OCI-LY1 (cell line): Measurements from ENCODE around the gene FREM2.

Source experiments
- H2AFZ ChIP-seq: fragments of 200-600 bp; sonication (generic), shearing (Covaris generic); 2 replicates; pipeline ENCODE4 v1.6.0; 2014; ENCODE audit warnings: antibody characterized with exemption, mild to moderate bottlenecking, low read length
- H3F3A ChIP-seq: fragments of 200-600 bp; sonication (generic), shearing (Covaris generic); 2 replicates; pipeline ENCODE4 v1.6.0; 2014; ENCODE audit warnings: mild to moderate bottlenecking, antibody characterized with exemption, low read length, moderate library complexity; ENCODE audit not compliant: insufficient read depth
- H3K27ac ChIP-seq: fragments of 200-600 bp; sonication (generic); 2 replicates; pipeline ENCODE4 v1.5.1; 2014; ENCODE audit warnings: low read length, mixed run types, mild to moderate bottlenecking, low read depth; ENCODE audit not compliant: poor library complexity, severe bottlenecking
- H3K27me3 ChIP-seq: fragments of 200-600 bp; sonication (generic); 2 replicates; pipeline ENCODE4 v1.6.0; 2014; ENCODE audit warnings: antibody characterized with exemption, mild to moderate bottlenecking, low read length, moderate library complexity; ENCODE audit not compliant: insufficient read depth
- H3K36me3 ChIP-seq: fragments of 200-600 bp; sonication (generic); 2 replicates; pipeline ENCODE4 v1.6.1; 2014; ENCODE audit warnings: mild to moderate bottlenecking, antibody characterized with exemption, low read length, moderate library complexity, mixed read lengths; ENCODE audit not compliant: insufficient read depth
- H3K4me1 ChIP-seq: fragments of 200-600 bp; sonication (generic); 2 replicates; pipeline ENCODE4 v1.5.1; 2014; ENCODE audit warnings: mild to moderate bottlenecking, low read length, moderate library complexity; ENCODE audit not compliant: insufficient read depth, severe bottlenecking
- H3K4me2 ChIP-seq: fragments of 200-600 bp; sonication (generic), shearing (Covaris generic); 2 replicates; pipeline ENCODE4 v1.6.1; 2014; ENCODE audit warnings: low read length
- H3K4me3 ChIP-seq: fragments of 200-600 bp; sonication (generic); 2 replicates; pipeline ENCODE4 v1.5.1; 2014; ENCODE audit warnings: low read length, low read depth, mild to moderate bottlenecking, mixed read lengths; ENCODE audit not compliant: poor library complexity, severe bottlenecking
- H3K79me2 ChIP-seq: fragments of 200-600 bp; shearing (Covaris generic); 2 replicates; pipeline ENCODE4 v1.6.1; 2016; ENCODE audit warnings: mixed run types, low read length, mixed read lengths; ENCODE audit not compliant: insufficient read depth
- H3K9ac ChIP-seq: fragments of 200-600 bp; sonication (generic), shearing (Covaris generic); 2 replicates; pipeline ENCODE4 v1.6.1; 2014; ENCODE audit warnings: mild to moderate bottlenecking, low read length, mixed read lengths
- H3K9me2 ChIP-seq: fragments of 200-600 bp; sonication (generic), shearing (Covaris generic); 2 replicates; pipeline ENCODE4 v1.6.1; 2014; ENCODE audit warnings: low read depth, mild to moderate bottlenecking, low read length, mixed read lengths
- H3K9me3 ChIP-seq: fragments of 200-600 bp; shearing (Covaris generic); 2 replicates; pipeline ENCODE4 v1.6.1; 2014; ENCODE audit warnings: low read length, mixed read lengths
- H4K20me1 ChIP-seq: fragments of 200-600 bp; sonication (generic), shearing (Covaris generic); 2 replicates; pipeline ENCODE4 v1.6.0; 2016; ENCODE audit warnings: mild to moderate bottlenecking, low read length; ENCODE audit not compliant: insufficient read depth
- EZH2 ChIP-seq: fragments of 200-600 bp; sonication (generic), shearing (Covaris generic); IDR thresholded peaks from 2 replicates; pipeline ENCODE4 v1.8.0; 2017; ENCODE audit warnings: borderline replicate concordance, mixed run types, mild to moderate bottlenecking, antibody characterized with exemption, low read length, moderate library complexity, mixed read lengths
- TF ChIP-seq, protein P1 (sequence below): fragments of 200-600 bp; sonication (generic), shearing (Covaris generic); IDR thresholded peaks from 2 replicates; pipeline ENCODE4 v1.5.1; 2017; ENCODE audit warnings: mild to moderate bottlenecking, antibody characterized with exemption, low read length, moderate library complexity, mixed read lengths

The FREM2 gene

DNA sequence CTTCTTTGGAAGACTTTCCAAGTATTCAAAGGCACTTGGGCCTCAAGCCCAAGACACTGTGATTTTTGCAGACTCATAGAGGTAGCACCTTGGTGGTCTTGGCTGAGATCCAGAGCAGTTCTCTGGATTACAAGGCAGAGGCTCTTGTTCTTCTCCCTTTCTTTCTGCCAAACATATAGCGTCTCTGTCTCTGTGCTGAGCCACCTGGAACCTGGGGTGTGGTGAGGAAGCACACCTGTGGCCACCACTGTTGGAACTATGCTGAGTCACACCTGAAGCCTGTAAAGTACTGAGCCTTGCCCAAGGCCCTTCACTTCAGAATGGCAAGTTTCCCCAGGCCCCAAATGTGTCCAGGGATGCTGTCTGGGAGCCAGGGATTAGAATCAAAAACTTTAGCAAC, 127.5 kb downstream of the FREM2 start:
- H3F3A ChIP-seq: no peaks in the 10 kb centered on the region
- no peak overlapping the region for H3K9ac ChIP-seq
- no peaks in the 10 kb centered on the region for H3K9me2 ChIP-seq
- no peak overlapping the region for H2AFZ ChIP-seq
- H3K4me1 ChIP-seq: no peaks in the 10 kb centered on the region
- H3K79me2 ChIP-seq: no peaks in the 10 kb centered on the region
- no peak for TF ChIP-seq EZH2
- TF ChIP-seq, protein P1, sequence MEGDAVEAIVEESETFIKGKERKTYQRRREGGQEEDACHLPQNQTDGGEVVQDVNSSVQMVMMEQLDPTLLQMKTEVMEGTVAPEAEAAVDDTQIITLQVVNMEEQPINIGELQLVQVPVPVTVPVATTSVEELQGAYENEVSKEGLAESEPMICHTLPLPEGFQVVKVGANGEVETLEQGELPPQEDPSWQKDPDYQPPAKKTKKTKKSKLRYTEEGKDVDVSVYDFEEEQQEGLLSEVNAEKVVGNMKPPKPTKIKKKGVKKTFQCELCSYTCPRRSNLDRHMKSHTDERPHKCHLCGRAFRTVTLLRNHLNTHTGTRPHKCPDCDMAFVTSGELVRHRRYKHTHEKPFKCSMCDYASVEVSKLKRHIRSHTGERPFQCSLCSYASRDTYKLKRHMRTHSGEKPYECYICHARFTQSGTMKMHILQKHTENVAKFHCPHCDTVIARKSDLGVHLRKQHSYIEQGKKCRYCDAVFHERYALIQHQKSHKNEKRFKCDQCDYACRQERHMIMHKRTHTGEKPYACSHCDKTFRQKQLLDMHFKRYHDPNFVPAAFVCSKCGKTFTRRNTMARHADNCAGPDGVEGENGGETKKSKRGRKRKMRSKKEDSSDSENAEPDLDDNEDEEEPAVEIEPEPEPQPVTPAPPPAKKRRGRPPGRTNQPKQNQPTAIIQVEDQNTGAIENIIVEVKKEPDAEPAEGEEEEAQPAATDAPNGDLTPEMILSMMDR: no peak
- no peaks in the 10 kb centered on the region for H3K9me3 ChIP-seq
- no peaks in the 10 kb centered on the region for H3K36me3 ChIP-seq
- no peak overlapping the region for H3K4me2 ChIP-seq
- H4K20me1 ChIP-seq: no peaks in the 10 kb centered on the region
- H3K4me3 ChIP-seq: no peak overlapping the region
- H3K27ac ChIP-seq: no peak overlapping the region
- H3K27me3 ChIP-seq: no peaks in the 10 kb centered on the region

DNA sequence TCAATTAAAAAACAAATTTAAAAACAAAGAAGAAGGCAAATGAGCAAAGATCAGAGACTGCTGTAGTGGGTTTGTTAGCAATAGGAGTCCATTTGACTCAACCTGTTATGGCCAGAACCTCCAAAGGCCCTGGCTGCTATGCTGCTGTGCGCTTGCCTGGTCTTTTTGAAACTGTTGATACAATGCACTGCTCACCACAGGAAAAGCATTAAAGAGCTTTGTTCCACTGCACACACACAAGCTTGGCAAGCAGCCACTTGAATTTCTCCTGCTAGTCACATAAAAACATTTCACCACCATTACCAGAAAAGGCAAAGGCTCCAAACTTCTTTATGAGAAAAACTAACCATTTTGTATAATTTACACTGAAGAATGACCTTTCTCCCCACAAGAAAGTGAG, 132.2 kb downstream of the FREM2 start:
- Histone ChIP-seq H3K36me3 (no peaks in the 10 kb centered on the region), H3K4me2 (no peak overlapping the region), H2AFZ (no peak overlapping the region), H3K9me2 (no peaks in the 10 kb centered on the region), H3F3A (no peaks in the 10 kb centered on the region), H3K27me3 (no peaks in the 10 kb centered on the region), H3K79me2 (no peaks in the 10 kb centered on the region), H3K9me3 (no peaks in the 10 kb centered on the region), H4K20me1 (no peaks in the 10 kb centered on the region), H3K9ac (no peak overlapping the region), H3K4me3 (no peak overlapping the region), H3K4me1 (no peaks in the 10 kb centered on the region), H3K27ac (no peak overlapping the region)
- TF ChIP-seq, protein P1: no peak
- TF ChIP-seq EZH2: no peak

DNA sequence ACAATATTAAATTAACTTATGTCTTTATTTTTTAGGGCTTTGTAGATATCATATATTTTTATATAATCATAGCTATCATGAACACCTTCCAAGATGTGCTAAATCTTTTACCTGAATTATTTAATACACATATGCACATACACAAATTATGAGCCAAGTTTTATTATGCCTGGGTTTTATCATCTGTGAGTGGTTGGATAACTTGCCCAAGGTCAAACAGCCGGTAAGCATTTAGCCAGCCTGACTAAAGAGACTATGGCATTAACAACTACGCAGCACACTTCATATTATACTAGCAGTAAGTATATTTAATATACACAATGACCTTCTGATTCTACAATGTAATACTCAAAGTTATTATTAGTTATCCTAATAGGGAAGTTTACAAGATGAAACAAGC, 132.7 kb downstream of the FREM2 start:
- Histone ChIP-seq H3F3A (no peaks in the 10 kb centered on the region), H3K36me3 (no peaks in the 10 kb centered on the region), H3K27me3 (no peaks in the 10 kb centered on the region), H3K4me3 (no peak overlapping the region), H3K9ac (no peak overlapping the region), H2AFZ (no peak overlapping the region), H3K9me2 (no peaks in the 10 kb centered on the region), H3K27ac (no peak overlapping the region), H3K4me1 (no peaks in the 10 kb centered on the region), H3K9me3 (no peaks in the 10 kb centered on the region), H3K4me2 (no peak overlapping the region), H4K20me1 (no peaks in the 10 kb centered on the region), H3K79me2 (no peaks in the 10 kb centered on the region)
- TF ChIP-seq, protein P1: no peak
- TF ChIP-seq EZH2: no peak
